ENCODE data around the gene SOCS7.
A peak's percentile ranks its signal among the peaks of the same experiment; 100 is the strongest.

The SOCS7 gene

GRCh38 chr17:38442548-38442947, 90.9 kb downstream of the SOCS7 start:
- H3K79me2 ChIP-seq (ENCODE audit: control insufficient read depth, low read length): no peaks in the 10 kb centered on the region
- no peak for TF ChIP-seq EZH2phosphoT487 (IDR thresholded peaks at IDR 0.05; ENCODE audit: borderline replicate concordance, low read length)
- TF ChIP-seq, protein P1, sequence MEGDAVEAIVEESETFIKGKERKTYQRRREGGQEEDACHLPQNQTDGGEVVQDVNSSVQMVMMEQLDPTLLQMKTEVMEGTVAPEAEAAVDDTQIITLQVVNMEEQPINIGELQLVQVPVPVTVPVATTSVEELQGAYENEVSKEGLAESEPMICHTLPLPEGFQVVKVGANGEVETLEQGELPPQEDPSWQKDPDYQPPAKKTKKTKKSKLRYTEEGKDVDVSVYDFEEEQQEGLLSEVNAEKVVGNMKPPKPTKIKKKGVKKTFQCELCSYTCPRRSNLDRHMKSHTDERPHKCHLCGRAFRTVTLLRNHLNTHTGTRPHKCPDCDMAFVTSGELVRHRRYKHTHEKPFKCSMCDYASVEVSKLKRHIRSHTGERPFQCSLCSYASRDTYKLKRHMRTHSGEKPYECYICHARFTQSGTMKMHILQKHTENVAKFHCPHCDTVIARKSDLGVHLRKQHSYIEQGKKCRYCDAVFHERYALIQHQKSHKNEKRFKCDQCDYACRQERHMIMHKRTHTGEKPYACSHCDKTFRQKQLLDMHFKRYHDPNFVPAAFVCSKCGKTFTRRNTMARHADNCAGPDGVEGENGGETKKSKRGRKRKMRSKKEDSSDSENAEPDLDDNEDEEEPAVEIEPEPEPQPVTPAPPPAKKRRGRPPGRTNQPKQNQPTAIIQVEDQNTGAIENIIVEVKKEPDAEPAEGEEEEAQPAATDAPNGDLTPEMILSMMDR (IDR thresholded peaks at IDR 0.05; ENCODE audit: low read depth, low read length, poor library complexity, severe bottlenecking): no peak
- H3K27me3 ChIP-seq (ENCODE audit: control insufficient read depth, low read length): peaks cover 14% of the 10 kb centered on the region

GRCh38 chr17:38443356-38444031, 91.8 kb downstream of the SOCS7 start:
- Histone ChIP-seq H3K79me2 (ENCODE audit: control insufficient read depth, low read length) (no peaks in the 10 kb centered on the region), H4K20me1 (ENCODE audit: control insufficient read depth, insufficient read depth, low read depth, low read length) (no peaks in the 10 kb centered on the region), H3K27ac (ENCODE audit: low read depth, low read length) (no peak overlapping the region), H3K4me3 (ENCODE audit: low read length) (no peak overlapping the region), H3K36me3 (ENCODE audit: control insufficient read depth, low read length) (no peaks in the 10 kb centered on the region), H3K4me1 (ENCODE audit: control insufficient read depth, low read length) (peaks cover 4% of the 10 kb centered on the region), H3K9me3 (ENCODE audit: control insufficient read depth, insufficient read depth, low read length) (no peaks in the 10 kb centered on the region), H3F3A (ENCODE audit: control insufficient read depth, insufficient read depth) (no peaks in the 10 kb centered on the region), H3K27me3 (ENCODE audit: control insufficient read depth, low read length) (peaks cover 14% of the 10 kb centered on the region), H3K9me2 (replicated peaks; ENCODE audit: control insufficient read depth, low read length) (no peaks in the 10 kb centered on the region), H3K4me2 (ENCODE audit: low read length) (peak overlapping the region; percentile 6; the same call in 1 of the 2 replicates)
- TF ChIP-seq, protein P1 (IDR thresholded peaks at IDR 0.05; ENCODE audit: low read depth, low read length, poor library complexity, severe bottlenecking): no peak
- no peak for TF ChIP-seq EZH2phosphoT487 (IDR thresholded peaks at IDR 0.05; ENCODE audit: borderline replicate concordance, low read length)

More at GRCh38 chr17:38442548-38442947, 90.9 kb downstream of the SOCS7 start:
- no peaks in the 10 kb centered on the region for H4K20me1 ChIP-seq (ENCODE audit: control insufficient read depth, insufficient read depth, low read depth, low read length)
- H3K9me2 ChIP-seq (replicated peaks; ENCODE audit: control insufficient read depth, low read length): no peaks in the 10 kb centered on the region
- H3F3A ChIP-seq (ENCODE audit: control insufficient read depth, insufficient read depth): no peaks in the 10 kb centered on the region
- H3K36me3 ChIP-seq (ENCODE audit: control insufficient read depth, low read length): no peaks in the 10 kb centered on the region
- no peaks in the 10 kb centered on the region for H3K9me3 ChIP-seq (ENCODE audit: control insufficient read depth, insufficient read depth, low read length)
- no peak overlapping the region for H3K27ac ChIP-seq (ENCODE audit: low read depth, low read length)
- no peak overlapping the region for H3K4me3 ChIP-seq (ENCODE audit: low read length)
- H3K4me2 ChIP-seq (ENCODE audit: low read length): no peak overlapping the region
- H3K4me1 ChIP-seq (ENCODE audit: control insufficient read depth, low read length): peaks cover 4% of the 10 kb centered on the region

GRCh38 chr17:38444151-38444550, 92.5 kb downstream of the SOCS7 start:
- no peak overlapping the region for H3K4me3 ChIP-seq (ENCODE audit: low read length)
- no peaks in the 10 kb centered on the region for H3K36me3 ChIP-seq (ENCODE audit: control insufficient read depth, low read length)
- peaks cover 14% of the 10 kb centered on the region for H3K27me3 ChIP-seq (ENCODE audit: control insufficient read depth, low read length)
- no peak overlapping the region for H3K27ac ChIP-seq (ENCODE audit: low read depth, low read length)
- no peaks in the 10 kb centered on the region for H4K20me1 ChIP-seq (ENCODE audit: control insufficient read depth, insufficient read depth, low read depth, low read length)
- no peaks in the 10 kb centered on the region for H3F3A ChIP-seq (ENCODE audit: control insufficient read depth, insufficient read depth)
- no peaks in the 10 kb centered on the region for H3K9me3 ChIP-seq (ENCODE audit: control insufficient read depth, insufficient read depth, low read length)
- TF ChIP-seq, protein P1 (IDR thresholded peaks at IDR 0.05; ENCODE audit: low read depth, low read length, poor library complexity, severe bottlenecking): peak; percentile 86
- TF ChIP-seq EZH2phosphoT487 (IDR thresholded peaks at IDR 0.05; ENCODE audit: borderline replicate concordance, low read length): no peak
- no peaks in the 10 kb centered on the region for H3K79me2 ChIP-seq (ENCODE audit: control insufficient read depth, low read length)
- peak overlapping the region; percentile 6; the same call in 1 of the 2 replicates for H3K4me2 ChIP-seq (ENCODE audit: low read length)
- no peaks in the 10 kb centered on the region for H3K9me2 ChIP-seq (replicated peaks; ENCODE audit: control insufficient read depth, low read length)
- H3K4me1 ChIP-seq (ENCODE audit: control insufficient read depth, low read length): peaks cover 4% of the 10 kb centered on the region
